Inflammatory macrophage treated with lipopolysaccharide for 1 hour (primary cell): ENCODE data around the gene SOX18.
A peak's percentile ranks its signal among the peaks of the same experiment; 100 is the strongest.

ENCODE experiments used
- DNase-seq, 2 donors: peaks; one replicate each; pipeline ENCODE4 v3.0.0-alpha.2; 2020 to 2022

SOX18 gene

GRCh38 chr20:64080013-64080812 is 30.8 kb upstream of the SOX18 start, which contains the start of gene OPRL1:
OPRL1 (plus strand) TSS chr20:64080082; CDS start chr20:64092721, 12,639 bp downstream.
- DNase-seq = peak in 1 of 2 donors; percentile 46

- DNase-seq = peak; percentile 82 to 86
Measured at GRCh38 chr20:64079273-64080012, 30.0 kb upstream of the SOX18 start, which contains the start of gene RGS19. RGS19 (minus strand) TSS chr20:64079518; CDS start chr20:64076886, 2,632 bp downstream.

GRCh38 chr20:64078934-64079272 is 29.5 kb upstream of the SOX18 start:
- DNase-seq = no peak

GRCh38 chr20:64077876-64078551 is 28.6 kb upstream of the SOX18 start:
- DNase-seq = no peak

- DNase-seq = no peak
Measured at GRCh38 chr20:64077541-64077875, 28.1 kb upstream of the SOX18 start.

GRCh38 chr20:64077094-64077493 is 27.7 kb upstream of the SOX18 start:
- DNase-seq = peak; percentile 28 to 51

- DNase-seq = no peak
Measured at GRCh38 chr20:64076061-64076997, 26.9 kb upstream of the SOX18 start.

- no peak for DNase-seq
Measured at GRCh38 chr20:64075556-64075955, 26.1 kb upstream of the SOX18 start.

- DNase-seq = no peak
Measured at GRCh38 chr20:64074963-64075362, 25.5 kb upstream of the SOX18 start.

- DNase-seq = no peak
Measured at GRCh38 chr20:64074184-64074789, 24.8 kb upstream of the SOX18 start.

- no peak for DNase-seq
Measured at GRCh38 chr20:64073476-64074183, 24.2 kb upstream of the SOX18 start.

- DNase-seq = no peak
Measured at GRCh38 chr20:64072498-64073063, 23.1 kb upstream of the SOX18 start.

- DNase-seq = no peak
Measured at GRCh38 chr20:64071341-64072332, 22.2 kb upstream of the SOX18 start.

GRCh38 chr20:64070244-64070993 is 21.0 kb upstream of the SOX18 start:
- DNase-seq = no peak

GRCh38 chr20:64069614-64070243 is 20.3 kb upstream of the SOX18 start:
- DNase-seq = no peak

- DNase-seq = no peak
Measured at GRCh38 chr20:64069209-64069613, 19.8 kb upstream of the SOX18 start.

- DNase-seq = no peak
Measured at GRCh38 chr20:64068386-64069208, 19.2 kb upstream of the SOX18 start.
